Measurements from ENCODE around the gene L3MBTL4.

L3MBTL4 gene

DNA sequence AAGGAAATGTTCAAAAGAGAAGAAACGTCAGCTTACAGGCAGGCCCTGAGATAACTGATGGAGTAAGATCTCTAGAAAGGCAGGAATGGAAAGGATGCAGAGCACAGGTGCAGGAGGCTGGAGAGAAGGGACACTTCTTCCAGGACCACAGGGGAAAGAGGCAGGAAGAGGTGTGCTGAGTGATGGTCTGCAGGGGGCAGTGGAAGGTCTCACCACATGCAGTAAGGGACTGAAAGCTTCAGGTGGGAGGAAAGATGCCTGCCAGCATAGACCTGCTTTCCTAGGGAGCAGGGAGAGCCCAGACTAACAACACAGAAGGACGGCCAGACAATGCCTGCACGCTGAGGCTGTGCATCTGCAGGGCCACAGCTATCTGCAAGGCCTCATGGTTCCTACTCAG is 156.8 kb downstream of the L3MBTL4 start:
- in situ Hi-C loops (cut with MboI; ENCODE audit: low sequenced_read_pairs): no loop called here

DNA sequence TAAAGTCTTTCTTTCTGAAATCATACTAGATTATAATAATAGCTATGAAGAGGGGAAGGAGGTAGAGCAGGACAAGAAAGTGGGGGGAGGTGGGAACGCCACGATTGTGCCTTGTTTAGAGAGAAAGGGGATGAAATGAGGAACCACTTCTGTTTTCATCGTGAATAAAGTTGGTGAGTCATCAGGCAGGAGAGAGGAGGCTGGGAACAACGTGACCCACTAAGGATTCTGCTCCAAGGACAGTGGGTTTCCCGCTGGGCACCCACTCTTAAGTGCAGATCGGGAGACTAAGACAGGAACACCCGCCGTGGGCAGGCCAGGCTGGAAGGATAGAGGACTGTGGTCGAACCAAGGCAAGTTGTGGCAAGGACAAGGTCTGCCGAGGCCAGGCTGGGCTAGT is 158.2 kb downstream of the L3MBTL4 start:
- in situ Hi-C loops (cut with MboI; ENCODE audit: low sequenced_read_pairs): no loop called here

DNA sequence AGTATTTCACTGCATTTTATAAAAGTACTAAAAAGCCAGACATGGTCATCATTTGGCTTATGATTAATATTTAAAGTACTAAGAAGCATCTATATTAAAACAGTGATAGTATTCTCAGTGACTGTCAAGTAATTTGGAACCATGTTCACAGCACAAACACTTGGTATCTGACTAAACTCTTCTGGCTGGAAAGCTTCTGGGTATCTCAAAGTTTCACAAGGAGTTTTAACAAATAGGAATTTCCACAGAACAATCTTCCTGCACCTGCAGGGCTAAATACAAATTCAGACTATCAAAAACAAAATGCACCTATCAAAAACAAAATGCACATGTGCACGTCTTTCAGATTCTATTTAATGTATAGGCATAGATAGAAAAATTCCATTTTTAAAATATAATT is 158.8 kb downstream of the L3MBTL4 start:
- in situ Hi-C loops (cut with MboI; ENCODE audit: low sequenced_read_pairs): no loop called here

DNA sequence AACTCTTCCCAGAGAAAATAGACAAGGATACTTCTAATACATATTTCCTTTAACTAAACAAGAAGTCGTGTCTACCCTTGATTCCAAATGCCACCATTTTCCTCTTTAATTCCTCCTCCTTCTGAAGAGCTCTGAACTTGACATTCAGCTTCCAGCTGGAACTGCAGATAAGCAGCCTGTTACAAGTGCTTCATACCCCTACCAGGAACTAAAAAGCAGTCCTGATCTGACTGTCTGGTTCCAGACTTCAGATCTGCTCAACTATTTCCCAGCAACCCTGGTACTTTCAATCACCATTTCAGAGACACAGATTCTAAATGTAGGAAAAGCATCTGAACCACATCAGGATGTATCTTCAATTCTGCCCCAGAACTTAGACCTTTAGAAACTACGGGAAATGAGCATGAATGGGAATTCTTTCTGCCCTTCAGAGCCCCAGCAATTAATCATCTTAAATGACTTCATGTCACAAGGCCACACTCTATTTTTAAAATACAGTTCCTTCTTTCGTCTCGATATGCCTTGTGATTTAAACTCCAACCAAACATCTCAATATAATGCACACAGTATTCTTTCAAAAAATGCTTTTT is 159.5 kb downstream of the L3MBTL4 start:
- in situ Hi-C loops (cut with MboI; ENCODE audit: low sequenced_read_pairs): no loop called here

DNA sequence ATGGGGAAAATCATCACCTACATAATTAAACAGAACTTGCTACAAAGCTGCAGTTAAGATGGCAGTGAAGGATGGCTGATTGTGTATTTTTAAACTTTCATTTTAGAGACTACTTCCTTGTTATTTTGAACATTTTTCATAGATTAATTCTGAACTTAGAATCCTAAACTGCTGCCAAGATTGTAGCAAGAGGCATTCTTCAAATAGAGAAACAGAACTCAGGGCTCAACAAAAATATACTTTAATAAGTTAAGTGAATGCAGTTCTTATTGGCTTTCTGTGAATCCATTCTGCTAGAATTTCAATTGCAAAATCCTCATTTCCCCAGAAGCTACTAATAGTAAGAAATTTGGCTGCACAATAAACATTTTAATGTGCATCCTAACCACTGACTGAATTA is 160.3 kb downstream of the L3MBTL4 start:
- in situ Hi-C loops (cut with MboI; ENCODE audit: low sequenced_read_pairs): no loop called here

DNA sequence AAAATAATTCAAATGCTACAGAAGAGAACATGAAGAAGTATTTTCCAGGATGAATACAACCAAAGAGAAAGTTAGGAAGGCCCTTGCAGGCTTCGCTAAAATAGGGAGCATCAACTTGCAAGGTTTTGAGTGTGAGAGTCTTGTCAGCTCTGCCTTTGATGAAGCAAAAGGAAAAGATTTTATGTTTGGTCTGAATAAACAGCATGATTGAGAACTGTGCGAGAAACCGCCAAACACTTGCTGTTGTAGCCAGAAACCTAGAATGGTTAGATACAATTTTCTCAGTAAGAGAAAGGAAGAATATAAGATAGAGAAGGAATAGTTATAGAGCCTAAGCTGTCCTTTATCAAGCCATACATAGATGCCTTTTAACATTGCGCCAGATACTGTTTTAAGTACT is 163.6 kb downstream of the L3MBTL4 start:
- in situ Hi-C loops (cut with MboI; ENCODE audit: low sequenced_read_pairs): no loop called here

DNA sequence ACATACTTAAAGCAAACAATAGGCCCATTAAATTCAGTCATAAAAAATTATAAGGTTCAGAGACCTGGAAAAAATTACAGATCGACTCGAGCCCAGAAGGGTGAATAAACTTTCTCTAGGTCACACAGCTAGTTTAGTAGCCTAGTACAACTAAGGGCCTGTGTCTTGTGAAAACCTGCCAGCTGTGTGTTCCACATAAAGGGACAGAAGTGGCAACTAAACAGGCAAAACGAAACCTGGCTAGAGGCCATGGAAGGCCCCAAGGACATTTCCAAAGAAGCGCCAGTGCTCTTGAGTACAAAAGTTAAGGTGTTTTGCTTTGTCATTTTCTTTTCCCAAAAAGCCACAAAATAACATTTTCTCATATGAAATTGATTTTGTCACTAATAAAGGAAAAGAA is 164.9 kb downstream of the L3MBTL4 start:
- in situ Hi-C loops (cut with MboI; ENCODE audit: low sequenced_read_pairs): no loop called here

DNA sequence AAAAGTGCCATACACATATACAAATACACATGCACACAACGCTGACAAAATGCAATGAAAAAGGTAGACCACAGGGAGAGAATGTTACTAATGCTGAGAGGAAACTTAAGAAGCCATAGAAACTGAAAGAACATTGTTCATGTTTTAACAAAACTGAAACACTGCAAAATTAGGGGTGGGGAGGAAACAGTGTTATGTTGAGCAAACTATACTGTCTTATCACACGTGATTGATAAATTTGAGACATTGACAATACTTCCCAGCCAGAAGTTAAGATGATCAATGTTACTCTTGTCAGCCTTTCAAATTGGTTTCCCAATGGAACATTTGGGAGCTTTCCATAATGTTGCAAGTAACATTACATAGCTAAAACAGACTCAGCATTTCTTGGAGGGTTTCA is 165.5 kb downstream of the L3MBTL4 start:
- in situ Hi-C loops (cut with MboI; ENCODE audit: low sequenced_read_pairs): no loop called here

DNA sequence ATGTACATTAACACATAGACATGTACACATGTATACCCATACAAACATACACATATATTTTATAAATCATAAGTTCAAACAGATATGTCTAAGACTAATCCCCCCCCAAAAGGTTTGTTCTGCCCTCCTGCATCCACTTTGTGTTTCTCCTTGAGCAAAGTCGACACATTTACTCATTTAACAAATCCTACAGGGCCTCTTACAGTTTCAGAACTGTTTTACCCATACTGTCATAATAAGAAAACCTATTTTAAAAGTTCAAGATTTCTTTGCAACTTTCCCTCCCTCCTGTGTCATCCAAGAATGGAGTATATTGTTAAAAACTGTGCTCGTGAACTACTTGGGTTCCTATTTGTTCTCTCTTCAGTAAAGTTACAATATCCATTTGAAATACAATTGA is 166.7 kb downstream of the L3MBTL4 start:
- in situ Hi-C loops (cut with MboI; ENCODE audit: low sequenced_read_pairs): no loop called here

DNA sequence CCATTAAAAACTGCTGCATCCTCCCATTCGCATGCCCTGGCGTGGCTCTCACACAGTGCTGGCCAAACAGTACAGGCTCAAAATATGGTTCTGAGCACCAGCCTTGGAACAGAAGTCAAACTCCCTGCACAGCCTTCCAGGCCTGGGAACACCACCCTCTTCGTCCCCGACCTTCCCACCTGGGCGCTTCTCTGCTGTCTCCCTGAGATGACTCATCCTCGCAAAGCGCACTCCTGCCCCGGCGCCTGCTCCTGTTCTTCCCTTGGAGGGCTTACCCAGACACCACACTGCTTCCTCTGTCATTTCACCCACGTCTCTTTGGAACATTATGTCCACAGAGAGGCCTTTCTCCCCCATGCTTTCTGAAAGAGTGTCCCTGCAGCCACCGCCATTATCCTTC is 172.7 kb downstream of the L3MBTL4 start:
- in situ Hi-C loops (cut with MboI; ENCODE audit: low sequenced_read_pairs): no loop called here

DNA sequence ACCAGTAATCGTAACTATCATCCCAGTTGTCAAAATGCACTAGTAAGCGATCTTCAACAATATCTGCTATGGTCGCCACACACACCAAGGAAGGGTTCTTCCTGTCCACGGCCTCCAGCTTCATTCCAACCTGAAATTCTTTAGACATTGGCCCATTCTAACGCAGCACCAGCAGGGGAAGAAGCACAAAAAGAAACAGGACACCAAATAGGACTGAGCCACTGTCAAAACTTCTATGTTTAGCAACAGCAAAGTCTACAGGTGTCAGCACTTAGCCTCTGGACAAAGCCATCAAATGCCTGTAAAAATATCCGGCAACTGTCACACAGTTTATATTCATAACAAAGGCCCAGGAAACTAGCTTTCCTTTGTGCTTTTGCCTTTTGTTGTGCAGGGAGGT is 175.0 kb downstream of the L3MBTL4 start:
- in situ Hi-C loops (cut with MboI; ENCODE audit: low sequenced_read_pairs): no loop called here

DNA sequence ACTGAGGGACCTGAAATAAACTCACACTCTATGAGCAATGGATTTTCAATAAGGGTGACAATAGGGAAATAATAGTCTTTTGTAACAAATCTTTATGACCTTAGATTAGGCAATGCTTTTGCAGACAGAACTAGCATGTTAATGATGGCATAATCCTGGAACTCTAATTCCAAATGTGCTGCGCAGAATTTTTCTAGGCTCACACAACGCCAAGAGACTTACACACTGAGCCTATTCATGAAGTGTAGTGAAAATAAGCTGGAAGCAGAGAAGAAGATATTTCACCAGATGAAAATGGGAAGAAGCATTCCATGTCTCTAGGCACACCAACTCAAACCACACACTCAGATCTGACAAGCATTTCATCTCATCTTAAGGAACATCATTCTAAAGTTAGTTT is 178.5 kb downstream of the L3MBTL4 start:
- in situ Hi-C loops (cut with MboI; ENCODE audit: low sequenced_read_pairs): no loop called here

DNA sequence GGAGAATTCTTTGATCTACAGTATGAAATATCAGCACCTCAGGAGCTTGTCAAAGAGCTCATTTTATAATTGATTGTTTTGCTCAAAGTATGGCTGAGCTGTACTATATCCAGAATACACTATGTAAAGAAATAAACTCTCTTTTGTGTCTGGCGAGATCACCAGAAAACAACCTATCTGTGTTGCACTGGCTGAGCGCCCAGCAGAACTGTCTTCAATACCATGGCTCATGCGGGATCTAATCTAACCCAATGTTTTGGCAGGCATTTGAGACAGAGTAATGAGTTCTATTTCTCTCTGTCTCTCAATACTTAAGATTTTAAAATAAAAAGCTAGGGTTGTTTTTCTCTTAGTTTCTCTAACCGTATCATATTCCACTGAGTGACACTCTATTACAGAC is 192.4 kb downstream of the L3MBTL4 start:
- in situ Hi-C loops (cut with MboI; ENCODE audit: low sequenced_read_pairs): no loop called here

DNA sequence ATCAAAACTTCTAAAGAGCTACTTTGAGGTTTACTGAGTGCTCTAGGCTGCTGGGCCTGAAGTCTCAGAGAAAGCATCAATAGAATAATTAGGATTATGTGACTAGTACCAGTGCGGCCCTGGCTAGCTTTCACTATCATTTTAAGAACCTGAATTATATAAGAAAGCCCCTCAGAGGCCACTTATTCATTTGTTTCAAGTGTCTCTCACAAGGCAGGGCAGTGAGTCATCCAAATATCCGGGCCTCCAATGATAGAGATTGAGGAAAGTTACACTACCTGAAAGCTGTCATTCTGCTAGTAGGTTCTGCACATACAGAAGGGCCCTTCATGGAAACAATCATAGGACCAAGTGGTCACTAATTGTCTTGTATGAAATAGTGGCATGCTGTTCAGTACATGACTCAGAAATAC is 193.1 kb downstream of the L3MBTL4 start:
- in situ Hi-C loops (cut with MboI; ENCODE audit: low sequenced_read_pairs): no loop called here

DNA sequence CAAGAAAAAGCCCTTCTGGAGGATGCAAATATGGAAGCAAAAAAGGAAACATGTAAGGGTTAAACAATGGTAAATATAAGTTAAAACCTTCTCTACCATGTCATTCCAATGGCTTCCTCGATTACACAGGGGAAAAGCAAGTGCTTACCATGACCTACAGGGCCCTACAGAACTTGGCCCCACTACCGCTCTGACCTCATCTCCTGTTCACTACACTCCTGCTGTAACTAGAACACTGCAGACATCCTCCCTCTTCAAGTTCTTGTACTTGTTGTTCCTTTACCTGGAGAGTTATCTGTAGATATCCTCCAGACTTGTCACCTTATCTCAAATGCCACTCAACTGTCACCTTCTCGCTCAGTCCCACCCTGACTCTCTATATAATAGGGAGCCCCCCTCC is 194.6 kb downstream of the L3MBTL4 start:
- in situ Hi-C loops (cut with MboI; ENCODE audit: low sequenced_read_pairs): no loop called here

DNA sequence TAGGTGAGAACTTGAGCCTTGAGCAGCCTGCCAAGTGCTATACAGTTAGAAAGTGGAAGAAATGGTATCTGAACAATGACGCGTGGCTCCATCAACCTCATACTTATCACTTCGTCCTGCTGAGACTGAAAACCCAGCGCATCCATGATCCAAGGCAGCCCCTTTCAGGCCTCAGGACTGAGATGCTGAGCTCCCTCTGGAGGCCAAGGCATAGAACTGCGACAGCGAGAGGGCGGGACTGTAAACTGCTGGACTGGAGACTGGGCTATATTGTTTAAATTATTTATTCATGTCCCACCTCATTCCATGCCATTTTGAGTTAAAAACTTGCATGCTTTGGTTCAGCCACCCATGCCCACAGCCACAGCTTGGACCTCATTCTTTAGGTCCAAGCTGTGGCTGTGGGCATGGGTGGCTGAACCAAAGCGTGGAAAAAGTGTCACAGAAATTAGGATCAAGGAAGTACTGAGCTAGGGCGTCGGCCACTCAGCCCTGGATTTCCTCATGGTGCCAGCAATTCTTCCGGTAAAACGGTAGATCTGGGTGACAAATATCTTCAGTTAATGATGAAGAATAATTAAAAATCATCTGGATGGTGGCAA is 195.5 kb downstream of the L3MBTL4 start:
- in situ Hi-C loops (cut with MboI; ENCODE audit: low sequenced_read_pairs): no loop called here

DNA sequence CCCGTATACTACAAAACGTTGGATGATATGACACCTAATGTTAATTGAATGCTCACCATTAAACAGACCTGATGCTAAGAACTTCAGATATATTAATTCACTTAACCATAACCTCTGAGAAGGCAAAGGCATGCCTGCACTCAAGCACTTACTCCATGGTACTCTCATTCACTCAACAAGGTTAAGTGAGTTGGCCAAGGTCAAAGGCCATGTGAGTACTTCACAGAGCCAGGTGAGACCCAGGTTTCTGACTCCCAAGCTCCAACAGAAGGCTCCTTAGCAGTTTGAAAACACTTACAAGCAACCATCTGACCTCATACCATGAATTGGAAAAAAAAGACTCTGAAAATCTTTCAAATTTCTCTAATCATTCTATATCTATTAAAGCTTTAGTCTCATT is 198.8 kb downstream of the L3MBTL4 start:
- in situ Hi-C loops (cut with MboI; ENCODE audit: low sequenced_read_pairs): no loop called here

DNA sequence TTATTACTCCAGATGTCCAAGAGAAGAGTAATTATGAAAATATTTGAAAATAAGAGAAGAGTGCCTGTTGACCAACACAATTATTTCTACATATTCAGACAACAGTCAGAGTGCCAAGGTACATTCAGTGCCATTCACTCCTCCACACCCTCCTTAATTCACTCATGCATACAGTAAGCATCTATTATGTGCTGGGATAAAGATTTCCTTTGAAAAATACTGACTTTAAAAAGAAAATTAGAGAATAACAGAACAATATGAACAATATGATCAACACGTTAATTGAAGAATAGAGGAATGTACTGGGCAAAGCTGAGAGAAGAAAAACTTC is 203.6 kb downstream of the L3MBTL4 start:
- in situ Hi-C loops (cut with MboI; ENCODE audit: low sequenced_read_pairs): no loop called here

DNA sequence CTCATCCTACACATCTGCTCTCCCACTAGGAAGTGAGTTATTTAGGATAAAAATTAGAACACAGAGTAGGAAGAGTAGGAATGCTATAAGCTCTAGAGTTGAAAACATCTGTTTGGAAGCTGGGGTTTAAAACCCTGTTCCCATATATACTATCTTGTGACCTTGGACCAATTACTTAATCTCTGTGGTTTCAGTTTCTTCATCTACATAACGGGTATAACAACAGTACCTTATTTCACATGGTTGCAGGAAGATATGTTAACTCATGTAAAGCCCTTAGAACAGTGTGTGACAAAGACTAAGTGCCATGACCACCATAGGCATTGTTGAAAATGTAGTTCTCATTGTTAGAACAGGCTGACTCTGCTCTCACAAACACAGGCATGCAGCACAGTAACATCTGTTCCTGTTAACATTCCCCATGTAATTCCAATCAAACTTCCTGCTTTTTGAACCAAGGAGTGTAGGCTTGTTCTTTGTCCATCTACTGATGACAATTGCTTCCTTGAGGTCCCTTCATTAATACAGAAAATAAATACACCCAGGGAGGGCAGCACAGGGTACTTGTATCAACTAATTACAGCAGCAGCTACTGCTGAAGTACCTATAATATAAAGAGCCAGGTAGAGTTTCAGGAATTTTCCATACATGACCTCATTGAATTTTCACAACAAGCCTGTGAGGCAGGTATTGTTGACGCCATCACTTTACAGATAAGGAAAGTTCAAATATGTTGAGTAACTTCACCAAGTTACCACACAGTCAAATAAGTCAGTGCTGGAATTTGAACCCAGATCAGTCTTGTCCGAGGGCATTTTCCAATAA is 204.2 kb downstream of the L3MBTL4 start:
- in situ Hi-C loops (cut with MboI; ENCODE audit: low sequenced_read_pairs): no loop called here

DNA sequence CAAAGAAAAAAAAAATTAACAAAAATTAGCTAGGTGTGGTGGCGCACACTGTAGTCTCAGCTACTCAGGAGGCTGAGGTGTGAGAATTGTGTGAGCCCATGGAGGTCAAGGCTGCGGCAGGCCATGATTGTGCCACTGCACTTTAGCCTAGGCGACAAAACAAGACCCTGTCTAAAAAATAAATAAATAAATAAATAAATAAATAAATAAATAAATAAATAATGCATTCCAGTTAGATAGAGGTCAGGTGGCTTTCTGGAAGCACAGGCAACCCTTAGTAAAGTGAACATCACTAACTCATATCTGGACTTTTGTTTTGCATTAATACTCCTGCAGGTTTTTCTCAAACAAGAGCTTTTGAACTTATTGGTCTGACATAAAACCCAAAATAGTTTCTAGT is 206.8 kb downstream of the L3MBTL4 start:
- in situ Hi-C loops (cut with MboI; ENCODE audit: low sequenced_read_pairs): no loop called here

DNA sequence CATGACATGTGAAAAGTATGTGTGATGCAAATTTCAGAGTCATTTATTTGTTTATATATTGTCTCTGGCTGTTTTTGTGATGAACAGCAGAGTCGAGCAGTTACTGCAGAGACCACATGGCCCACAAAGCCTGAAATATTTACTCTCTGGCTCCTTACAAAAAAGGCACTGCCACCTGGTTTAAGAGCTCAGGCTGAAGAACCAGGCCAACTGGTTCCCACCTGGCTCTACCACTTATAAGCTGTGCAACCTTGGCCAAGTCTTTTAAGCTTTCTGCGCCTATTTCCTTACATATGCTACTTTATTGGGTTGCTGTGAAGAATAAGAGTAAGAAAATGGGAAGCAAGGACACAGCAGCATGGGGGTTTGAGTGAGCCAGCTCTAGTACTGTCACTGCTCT is 207.6 kb downstream of the L3MBTL4 start:
- in situ Hi-C loops (cut with MboI; ENCODE audit: low sequenced_read_pairs): no loop called here

DNA sequence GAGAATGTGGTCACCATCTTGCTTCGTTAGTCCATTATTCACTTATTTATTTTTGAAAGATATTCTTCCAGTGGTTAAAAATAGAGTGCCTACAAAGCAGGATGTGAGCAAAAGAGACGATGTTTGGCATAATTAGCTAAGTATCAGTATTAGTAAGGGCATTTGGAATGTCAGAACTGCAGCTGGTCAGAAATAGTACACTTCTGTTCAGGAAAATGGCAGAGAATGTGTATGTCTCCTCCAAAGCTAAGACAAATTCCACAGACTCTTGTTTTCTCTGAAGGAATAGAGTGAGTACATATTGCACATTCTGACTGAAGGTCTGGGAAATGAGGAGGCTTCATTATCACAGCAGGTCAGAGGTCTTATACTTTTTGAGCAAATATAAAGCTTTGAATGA is 209.0 kb downstream of the L3MBTL4 start:
- in situ Hi-C loops (cut with MboI; ENCODE audit: low sequenced_read_pairs): no loop called here

DNA sequence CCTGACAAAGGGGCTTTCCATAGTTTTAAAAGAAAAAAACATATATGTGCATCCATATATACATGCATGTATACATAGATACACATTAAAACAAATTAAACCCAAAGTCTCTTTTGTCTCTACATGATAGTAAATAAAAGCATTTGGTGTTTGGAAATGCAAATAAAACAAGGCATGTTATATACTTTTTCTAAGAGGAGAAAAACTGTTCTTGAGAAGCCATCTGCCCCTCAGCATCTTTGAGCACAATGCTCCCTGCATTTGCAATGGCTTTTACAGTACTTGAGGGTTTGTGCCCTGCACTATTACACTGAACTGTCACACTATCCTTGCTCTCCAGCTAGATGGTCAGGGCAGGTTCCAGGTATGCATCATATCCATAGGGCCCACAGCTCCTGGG is 210.2 kb downstream of the L3MBTL4 start:
- in situ Hi-C loops (cut with MboI; ENCODE audit: low sequenced_read_pairs): no loop called here
